A549 (cell line): ENCODE results near the gene TRIM17.

Experiments
- CEBPB ChIP-seq, 2 experiments: fragments of >200 bp in 1 of 2; sonication (Bioruptor Twin) in 1 of 2; formaldehyde crosslinking in 1 of 2; IDR thresholded peaks; 2 replicates each; pipeline ENCODE4 v1.6.1; 2012 to 2016
- CTCF ChIP-seq: fragments of >200 bp; sonication (Bioruptor Twin); formaldehyde crosslinking; IDR thresholded peaks from 3 replicates; pipeline ENCODE4 v1.5.1; 2016
- EP300 ChIP-seq, 2 experiments: fragments of >200 bp; sonication (Bioruptor Twin); formaldehyde crosslinking; IDR thresholded peaks; 2 replicates in 1 of 2; 3 replicates in 1 of 2; pipeline ENCODE4 v1.6.1; 2016 to 2017
- MYC ChIP-seq: IDR thresholded peaks from 2 replicates; pipeline ENCODE4 v1.6.1; 2012; ENCODE audit warnings: mild to moderate bottlenecking, inconsistent platforms, low read length, improper control_type of control experiment, borderline replicate concordance
- RAD21 ChIP-seq, 2 experiments: fragments of >200 bp in 1 of 2; sonication (Bioruptor Twin) in 1 of 2; formaldehyde crosslinking in 1 of 2; IDR thresholded peaks in 1 of 2; conservative IDR thresholded peaks in 1 of 2; 2 replicates in 1 of 2; 3 replicates in 1 of 2; pipeline ENCODE4 v1.6.1; 2012 to 2018; ENCODE audit warnings: inconsistent platforms in 1 of 2
- RARB ChIP-seq: fragments of 250-450 bp; sonication (Bioruptor Pico); IDR thresholded peaks from 2 replicates; pipeline ENCODE4 v1.8.0; 2021; ENCODE audit warnings: mild to moderate bottlenecking, moderate library complexity
- REST ChIP-seq: fragments of 200-600 bp; sonication (generic); IDR thresholded peaks from 2 replicates; pipeline ENCODE4 v1.6.1; 2016; ENCODE audit warnings: antibody characterized with exemption, mild to moderate bottlenecking, moderate library complexity

- TF ChIP-seq CTCF (no peak), RARB (no peak), CEBPB (IDR thresholded peaks at IDR 0.05) (no peak), EP300 (IDR thresholded peaks at IDR 0.05) (no peak), RAD21 (conservative IDR thresholded peaks at IDR 0.05 in 1 of 2, IDR thresholded peaks at IDR 0.05 in 1 of 2) (no peak), MYC (no peak), REST (no peak)
Measured at GRCh38 chr1:228405979-228406228, 10.8 kb downstream of the TRIM17 start.
